GM23338 (cell line): Measurements from ENCODE around the gene BCL2L13. TPM values are rescaled to one million over a fixed set of nuclear protein-coding genes. Genes with fewer than 3 reads are reported as not detected.

Source experiments
- ATAC-seq: fragments of 200-7000 bp; cut with Tn5 transposase; 3 replicates; pipeline ENCODE4 v1.9.1; 2020
- DNase-seq: peaks from one replicate; pipeline ENCODE4 v3.0.0-alpha.2; 2015; ENCODE audit warnings: low spot score
- H2AFZ ChIP-seq: fragments of 200-600 bp; sonication (generic); 2 replicates; pipeline ENCODE4 v1.8.0; 2016; ENCODE audit warnings: antibody characterized with exemption, mild to moderate bottlenecking, moderate library complexity
- H3F3A ChIP-seq: fragments of 200-600 bp; sonication (generic); replicated peaks from 2 replicates; pipeline ENCODE4 v1.8.0; 2017; ENCODE audit warnings: antibody characterized with exemption, mixed run types, low read depth
- H3K27ac ChIP-seq: fragments of 200-600 bp; sonication (generic); 2 replicates; pipeline ENCODE4 v1.6.1; 2016; ENCODE audit warnings: low read depth
- H3K27me3 ChIP-seq: fragments of 200-600 bp; sonication (generic); 2 replicates; pipeline ENCODE4 v1.8.0; 2016; ENCODE audit warnings: mild to moderate bottlenecking, mixed run types, moderate library complexity; ENCODE audit not compliant: insufficient read depth
- H3K36me3 ChIP-seq: fragments of 200-600 bp; sonication (generic); 2 replicates; pipeline ENCODE4 v1.8.0; 2016; ENCODE audit warnings: mild to moderate bottlenecking; ENCODE audit not compliant: insufficient read depth
- H3K4me1 ChIP-seq: fragments of 200-600 bp; sonication (generic); 2 replicates; pipeline ENCODE4 v1.8.0; 2016; ENCODE audit warnings: mild to moderate bottlenecking, moderate library complexity; ENCODE audit not compliant: insufficient read depth
- H3K4me2 ChIP-seq: fragments of 200-600 bp; sonication (generic); 2 replicates; pipeline ENCODE4 v1.7.1; 2017; ENCODE audit warnings: mixed run types
- H3K4me3 ChIP-seq: fragments of 200-600 bp; sonication (generic); 2 replicates; pipeline ENCODE4 v1.6.1; 2016; ENCODE audit warnings: mixed run types
- H3K79me2 ChIP-seq: fragments of 200-600 bp; sonication (generic); replicated peaks from 2 replicates; pipeline ENCODE4 v1.8.0; 2017; ENCODE audit warnings: mild to moderate bottlenecking; ENCODE audit not compliant: insufficient read depth
- H3K9me2 ChIP-seq: fragments of 200-600 bp; sonication (generic); 2 replicates; pipeline ENCODE4 v1.8.0; 2017; ENCODE audit not compliant: insufficient read depth
- H4K20me1 ChIP-seq: fragments of 200-600 bp; sonication (generic); replicated peaks from 2 replicates; pipeline ENCODE4 v1.8.0; 2017; ENCODE audit warnings: mild to moderate bottlenecking; ENCODE audit not compliant: insufficient read depth
- H3K27ac Mint-ChIP-seq: 2 replicates; pipeline ENCODE4 v1.8.0; 2020; ENCODE audit warnings: inconsistent platforms, mild to moderate bottlenecking, moderate library complexity, mixed read lengths
- H3K27me3 Mint-ChIP-seq: 3 replicates; pipeline ENCODE4 v1.8.0; 2022; ENCODE audit warnings: low read depth, mild to moderate bottlenecking, moderate library complexity, mixed read lengths, inconsistent platforms; ENCODE audit not compliant: insufficient read depth, poor library complexity
- H3K36me3 Mint-ChIP-seq: 3 replicates; pipeline ENCODE4 v1.8.0; 2021; ENCODE audit warnings: low read depth, mild to moderate bottlenecking, inconsistent platforms, moderate library complexity, mixed read lengths
- H3K4me1 Mint-ChIP-seq: 3 replicates; pipeline ENCODE4 v1.8.0; 2020; ENCODE audit warnings: mild to moderate bottlenecking, inconsistent platforms, mixed read lengths
- H3K4me3 Mint-ChIP-seq: 3 replicates; pipeline ENCODE4 v1.8.0; 2021; ENCODE audit warnings: moderate library complexity, mild to moderate bottlenecking, inconsistent platforms, mixed read lengths
- H3K9me3 Mint-ChIP-seq: 3 replicates; pipeline ENCODE4 v1.8.0; 2020; ENCODE audit warnings: moderate library complexity, mild to moderate bottlenecking, inconsistent platforms, mixed read lengths
- CREB1 ChIP-seq: fragments of 250-450 bp; sonication (Bioruptor Pico); IDR thresholded peaks from 2 replicates; pipeline ENCODE4 v1.5.0; 2020; ENCODE audit warnings: low read depth, mild to moderate bottlenecking, moderate library complexity
- EZH2 ChIP-seq: fragments of 200-600 bp; sonication (generic); IDR thresholded peaks from one replicate; pipeline ENCODE4 v1.8.0; 2017; ENCODE audit warnings: antibody characterized with exemption, mild to moderate bottlenecking, low read depth; ENCODE audit not compliant: unreplicated experiment
- EZH2phosphoT487 ChIP-seq: fragments of 200-600 bp; sonication (generic); IDR thresholded peaks from one replicate; pipeline ENCODE4 v1.8.1; 2018; ENCODE audit warnings: antibody characterized with exemption; ENCODE audit not compliant: unreplicated experiment
- JUNB ChIP-seq: IDR thresholded peaks from one replicate; pipeline ENCODE4 v1.6.1; 2016; ENCODE audit warnings: antibody characterized with exemption; ENCODE audit not compliant: unreplicated experiment
- NANOG ChIP-seq: IDR thresholded peaks from 2 replicates; pipeline ENCODE4 v1.6.1; 2016; ENCODE audit warnings: antibody characterized with exemption, borderline replicate concordance
- POLR2AphosphoS5 ChIP-seq: IDR thresholded peaks from 2 replicates; pipeline ENCODE4 v1.6.1; 2016; ENCODE audit warnings: antibody characterized with exemption, low read depth
- REST ChIP-seq: IDR thresholded peaks from one replicate; pipeline ENCODE4 v1.6.1; 2018; ENCODE audit warnings: antibody characterized with exemption; ENCODE audit not compliant: unreplicated experiment
- STAT1 ChIP-seq: IDR thresholded peaks from one replicate; pipeline ENCODE4 v1.6.1; 2016; ENCODE audit warnings: antibody characterized with exemption; ENCODE audit not compliant: unreplicated experiment
- ZNF114 ChIP-seq: fragments of 250-450 bp; sonication (Bioruptor Pico); IDR thresholded peaks from 2 replicates; pipeline ENCODE4 v1.5.0; 2020; ENCODE audit warnings: mild to moderate bottlenecking, moderate library complexity
- ZNF331 ChIP-seq: fragments of 250-450 bp; sonication (Bioruptor Pico); IDR thresholded peaks from 2 replicates; pipeline ENCODE4 v1.5.0; 2020; ENCODE audit warnings: low read depth, mild to moderate bottlenecking, moderate library complexity
- ZNF462 ChIP-seq: fragments of 250-450 bp; sonication (Bioruptor Pico); IDR thresholded peaks from 2 replicates; pipeline ENCODE4 v1.5.0; 2020; ENCODE audit warnings: mild to moderate bottlenecking, moderate library complexity
- polyA plus RNA-seq: library from polyadenylated mRNA; unstranded; fragments of >200 nt; fragmentation: Nextera tagmentation; extraction: Ambion mirVana; gene quantifications from 2 replicates; pipeline ENCODE4 v1.2.1, GENCODE V29; 2016
- total RNA-seq: library from RNA; depleted of rRNA; stranded (reverse); fragments of >200 nt; shearing (Covaris generic); gene quantifications from 2 replicates; pipeline ENCODE4 v1.2.3, GENCODE V29; 2014
- TF ChIP-seq, protein P1 (sequence below), 2 experiments: fragments of 200-600 bp in 1 of 2; sonication (generic) in 1 of 2; conservative IDR thresholded peaks; 2 replicates each; pipeline versions ENCODE4 v1.5.1 to v1.6.1; 2016 to 2017; ENCODE audit warnings: antibody characterized with exemption in 2 of 2, low read depth in 2 of 2, mild to moderate bottlenecking in 2 of 2, moderate library complexity in 1 of 2
- TF ChIP-seq, protein P2 (sequence below): IDR thresholded peaks from 2 replicates; pipeline ENCODE4 v1.6.1; 2016; ENCODE audit warnings: antibody characterized with exemption

Gene BCL2L13
- total and polyA plus RNA-seq, 2 experiments from 2014 or later, result 22.4 to 32.3 TPM

DNA sequence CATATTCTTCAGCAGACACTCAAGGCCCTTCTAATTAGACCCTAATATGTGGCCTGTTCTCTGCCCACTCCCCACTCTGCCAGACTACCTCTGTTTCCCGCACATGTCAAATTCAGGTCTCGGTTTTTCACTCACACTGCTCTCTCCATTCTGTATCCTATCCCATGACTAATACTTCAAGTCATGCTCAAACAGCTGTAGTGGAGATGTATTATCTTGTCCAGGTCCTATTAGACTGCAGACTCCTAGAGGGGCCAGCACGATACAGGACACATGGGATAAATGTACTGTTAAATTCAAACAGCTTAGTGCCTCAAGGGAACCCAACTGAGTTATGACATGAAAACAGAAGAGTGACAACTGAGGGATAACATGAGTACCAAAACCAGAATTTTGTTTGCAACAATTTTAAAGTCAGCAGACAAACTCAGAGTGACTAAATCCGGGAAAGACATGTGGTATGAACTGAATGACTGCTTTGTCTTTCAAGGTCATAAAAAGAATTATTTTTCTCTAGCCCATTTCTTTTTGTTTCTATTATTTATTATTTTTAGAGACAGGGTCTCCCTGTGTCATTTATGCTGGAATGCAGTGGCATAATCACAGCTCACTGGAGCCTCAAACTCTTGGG, 30.6 kb upstream of the BCL2L13 start:
- H3K27me3 Mint-ChIP-seq, result no peaks in the 10 kb centered on the region
- Histone ChIP-seq H3K27ac (no peak overlapping the region), H3K4me3 (no peak overlapping the region), H3K79me2 (peaks cover 20% of the 10 kb centered on the region; the same call in 1 of the 2 replicates), H2AFZ (no peak overlapping the region), H3F3A (no peaks in the 10 kb centered on the region; the same call in 1 of the 2 replicates), H3K4me2 (no peak overlapping the region), H3K27me3 (no peaks in the 10 kb centered on the region), H3K9me2 (no peaks in the 10 kb centered on the region), H4K20me1 (peaks cover 19% of the 10 kb centered on the region), H3K4me1 (no peaks in the 10 kb centered on the region), H3K36me3 (peaks cover 27% of the 10 kb centered on the region)
- no peak overlapping the region for H3K4me3 Mint-ChIP-seq
- H3K4me1 Mint-ChIP-seq, result no peaks in the 10 kb centered on the region
- no peak for TF ChIP-seq STAT1
- TF ChIP-seq CREB1, result no peak
- no peak for TF ChIP-seq ZNF462 (CRISPR knock-in tag)
- TF ChIP-seq, protein P1, sequence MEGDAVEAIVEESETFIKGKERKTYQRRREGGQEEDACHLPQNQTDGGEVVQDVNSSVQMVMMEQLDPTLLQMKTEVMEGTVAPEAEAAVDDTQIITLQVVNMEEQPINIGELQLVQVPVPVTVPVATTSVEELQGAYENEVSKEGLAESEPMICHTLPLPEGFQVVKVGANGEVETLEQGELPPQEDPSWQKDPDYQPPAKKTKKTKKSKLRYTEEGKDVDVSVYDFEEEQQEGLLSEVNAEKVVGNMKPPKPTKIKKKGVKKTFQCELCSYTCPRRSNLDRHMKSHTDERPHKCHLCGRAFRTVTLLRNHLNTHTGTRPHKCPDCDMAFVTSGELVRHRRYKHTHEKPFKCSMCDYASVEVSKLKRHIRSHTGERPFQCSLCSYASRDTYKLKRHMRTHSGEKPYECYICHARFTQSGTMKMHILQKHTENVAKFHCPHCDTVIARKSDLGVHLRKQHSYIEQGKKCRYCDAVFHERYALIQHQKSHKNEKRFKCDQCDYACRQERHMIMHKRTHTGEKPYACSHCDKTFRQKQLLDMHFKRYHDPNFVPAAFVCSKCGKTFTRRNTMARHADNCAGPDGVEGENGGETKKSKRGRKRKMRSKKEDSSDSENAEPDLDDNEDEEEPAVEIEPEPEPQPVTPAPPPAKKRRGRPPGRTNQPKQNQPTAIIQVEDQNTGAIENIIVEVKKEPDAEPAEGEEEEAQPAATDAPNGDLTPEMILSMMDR (conservative IDR thresholded peaks at IDR 0.05; ENCODE audit: low read depth in 2 of 2), result no peak
- TF ChIP-seq ZNF114, result no peak
- no peak for TF ChIP-seq POLR2AphosphoS5
- TF ChIP-seq EZH2, result no peak
- TF ChIP-seq, protein P2, sequence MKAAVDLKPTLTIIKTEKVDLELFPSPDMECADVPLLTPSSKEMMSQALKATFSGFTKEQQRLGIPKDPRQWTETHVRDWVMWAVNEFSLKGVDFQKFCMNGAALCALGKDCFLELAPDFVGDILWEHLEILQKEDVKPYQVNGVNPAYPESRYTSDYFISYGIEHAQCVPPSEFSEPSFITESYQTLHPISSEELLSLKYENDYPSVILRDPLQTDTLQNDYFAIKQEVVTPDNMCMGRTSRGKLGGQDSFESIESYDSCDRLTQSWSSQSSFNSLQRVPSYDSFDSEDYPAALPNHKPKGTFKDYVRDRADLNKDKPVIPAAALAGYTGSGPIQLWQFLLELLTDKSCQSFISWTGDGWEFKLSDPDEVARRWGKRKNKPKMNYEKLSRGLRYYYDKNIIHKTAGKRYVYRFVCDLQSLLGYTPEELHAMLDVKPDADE, result no peak
- TF ChIP-seq NANOG, result no peak
- TF ChIP-seq JUNB, result no peak
- no peak for TF ChIP-seq EZH2phosphoT487
- TF ChIP-seq REST, result no peak
- no peak for TF ChIP-seq ZNF331 (CRISPR knock-in tag)
- no peaks in the 10 kb centered on the region for H3K9me3 Mint-ChIP-seq
- H3K36me3 Mint-ChIP-seq, result peaks cover 22% of the 10 kb centered on the region; the same call in 2 of the 3 replicates
- DNase-seq (no peak), ATAC-seq (no peak)
- H3K27ac Mint-ChIP-seq, result no peak overlapping the region
